ENCODE results near the gene ZNF433. TPM values are rescaled to one million over a fixed set of nuclear protein-coding genes. Genes with fewer than 3 reads are reported as not detected.

The ZNF433 gene
- total RNA-seq, 2 experiments from 2014 or later = 1.2 to 1.5 TPM

DNA sequence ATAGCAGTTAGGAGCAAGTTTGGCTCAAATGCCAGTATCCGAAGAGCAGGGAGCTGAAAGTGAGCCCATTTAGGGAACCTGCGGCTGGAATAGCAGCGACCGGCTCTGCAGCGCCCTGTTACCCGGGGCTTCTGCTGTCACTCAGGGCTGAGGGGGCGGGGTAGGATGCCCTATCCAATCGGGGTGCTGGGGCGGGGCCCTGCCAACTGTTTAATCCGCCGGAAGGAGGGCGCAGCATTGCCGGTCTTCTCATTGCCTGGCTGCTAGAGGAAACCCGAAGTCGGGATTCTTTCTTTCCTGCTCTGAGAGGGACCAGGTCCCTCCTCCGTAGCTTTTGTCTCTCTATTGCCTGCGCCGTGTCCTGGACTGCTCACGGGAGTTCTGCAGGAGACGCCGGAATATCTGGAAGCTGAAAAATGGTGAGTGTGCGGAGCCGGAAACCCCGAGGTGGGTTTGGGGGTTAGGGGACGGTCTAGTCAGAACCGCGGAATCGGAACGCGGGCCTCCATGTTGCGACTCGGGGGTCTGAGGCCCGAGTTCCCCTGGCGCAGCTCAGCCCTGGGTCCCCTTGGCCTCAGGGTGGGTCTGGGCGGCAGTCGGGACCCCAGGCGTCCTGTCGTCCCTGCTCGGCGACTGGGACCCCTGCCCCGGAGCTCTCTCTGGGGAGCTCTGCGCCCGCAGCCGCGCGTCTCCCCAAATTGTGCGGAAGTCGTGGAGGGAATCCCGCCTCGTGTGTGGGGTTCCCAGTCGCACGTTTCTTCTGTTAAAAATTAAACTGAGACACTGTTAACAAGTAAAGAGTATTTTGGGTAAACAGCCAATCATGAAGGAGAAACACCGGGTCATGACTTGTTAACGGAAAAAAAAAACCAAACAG is 47.8 kb downstream of the ZNF433 start:
- Mint-ChIP-seq H3K27me3 (no peaks in the 10 kb centered on the region), H3K9me3 (ENCODE audit: low read depth) (peaks cover 3% of the 10 kb centered on the region), H3K27ac (peak overlapping the region; percentile 92), H3K4me1 (peaks cover 18% of the 10 kb centered on the region), H3K36me3 (ENCODE audit: low read depth) (peaks cover 8% of the 10 kb centered on the region), H3K4me3 (peak overlapping the region; percentile 86)
- ATAC-seq (peak; percentile 98), DNase-seq (peak; percentile 98)
- intact Hi-C loops (cut with DNase I, micrococcal nuclease) = loop anchor here (1.0 to 5.0 kb wide), 13 partner anchors 13 to 745 kb away; partner anchors contain the start of genes TRIR (in 1 of the 2), ZNF439 (in 1 of the 2), ZNF440 (in 1 of the 2) and ZNF491 (in 1 of the 2)
- ChIA-PET CTCF (interaction anchor here (0.6 to 5.1 kb wide), 16 partner anchors 10 to 1497 kb away, joined by 3 to 44 read pairs (median 4); partner anchors contain the start of genes ZNF20, ZNF491, ZNF700 and ZNF763), POLR2A (interaction anchor here (0.7 to 2.4 kb wide), 4 partner anchors 48 to 1046 kb away, joined by 3 to 18 read pairs (median 6); partner anchors contain the start of genes ZNF433, ZNF491 and ZNF700)

DNA sequence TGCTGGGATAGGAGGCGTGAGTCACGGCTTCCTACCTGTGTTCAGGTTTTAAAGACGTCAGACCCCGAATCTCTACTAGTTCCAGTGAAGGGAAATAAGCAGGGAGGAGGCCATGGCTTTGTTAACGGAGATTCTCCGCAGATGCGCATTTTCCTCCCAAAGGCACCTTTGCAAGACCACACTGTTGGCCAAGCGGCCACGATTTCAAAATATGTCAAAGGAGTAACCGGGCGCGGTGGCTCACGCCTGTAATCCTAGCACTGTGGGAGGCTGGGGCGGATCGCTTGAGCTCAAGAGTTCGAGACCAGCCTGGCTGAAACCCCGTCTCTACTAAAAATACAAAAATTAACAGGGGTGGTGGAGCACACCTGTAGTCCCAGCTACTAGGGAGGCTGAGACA is 48.7 kb downstream of the ZNF433 start:
- POLR2A ChIA-PET = interaction anchor here (0.7 kb wide), 1 partner anchor 154 kb away, joined by 3 read pairs; no protein-coding TSS in a partner anchor
- Mint-ChIP-seq H3K4me3 (peak overlapping the region; percentile 86), H3K4me1 (peaks cover 12% of the 10 kb centered on the region), H3K27me3 (no peaks in the 10 kb centered on the region), H3K36me3 (ENCODE audit: low read depth) (peaks cover 6% of the 10 kb centered on the region), H3K9me3 (ENCODE audit: low read depth) (peaks cover 10% of the 10 kb centered on the region), H3K27ac (no peak overlapping the region)
- CTCF ChIA-PET = interaction anchor here (0.6 to 5.1 kb wide), 6 partner anchors 14 to 188 kb away, joined by 3 to 44 read pairs (median 20); partner anchors contain the start of genes ZNF20, ZNF491, ZNF700 and ZNF763
- ATAC-seq = no peak
- DNase-seq = no peak
- intact Hi-C loops (cut with DNase I, micrococcal nuclease) = loop anchor here in 1 of 2 experiments (1.0 to 5.0 kb wide), 5 partner anchors 71 to 746 kb away; partner anchors contain the start of genes TRIR, ZNF439, ZNF440 and ZNF563

DNA sequence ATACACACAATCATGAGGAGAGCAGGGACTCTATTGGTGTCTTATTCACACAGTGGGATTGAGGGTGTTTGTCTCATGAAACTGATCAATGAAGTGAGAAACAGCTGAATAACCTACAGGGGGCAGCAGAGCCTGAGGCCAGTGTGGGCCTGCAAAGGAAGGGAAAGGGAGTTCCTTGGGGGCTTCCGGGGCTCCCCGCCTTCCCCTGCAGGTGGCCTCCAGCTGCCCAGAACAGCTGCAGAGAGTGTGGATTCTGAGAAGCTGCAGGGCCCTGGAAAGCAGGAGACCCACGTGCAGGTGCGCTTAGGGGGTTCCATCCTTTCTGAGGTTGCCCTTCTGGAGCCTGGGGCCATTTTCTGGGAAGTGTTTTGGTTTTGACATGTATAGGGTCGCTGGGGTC is 50.5 kb downstream of the ZNF433 start:
- Mint-ChIP-seq H3K4me3 (no peak overlapping the region), H3K27me3 (no peaks in the 10 kb centered on the region), H3K4me1 (peaks cover 5% of the 10 kb centered on the region), H3K27ac (no peak overlapping the region), H3K36me3 (ENCODE audit: low read depth) (peaks cover 7% of the 10 kb centered on the region), H3K9me3 (ENCODE audit: low read depth) (peaks cover 20% of the 10 kb centered on the region)
- no peak for ATAC-seq
- ChIA-PET CTCF (interaction anchor here (0.6 to 1.3 kb wide), 5 partner anchors 16 to 155 kb away, joined by 3 to 4 read pairs (median 3); partner anchors contain the start of gene ZNF20), POLR2A (interaction anchor here (0.7 kb wide), 1 partner anchor 107 kb away, joined by 3 read pairs; no protein-coding TSS in a partner anchor)
- intact Hi-C loops (cut with DNase I, micrococcal nuclease) = loop anchor here in 1 of 2 experiments (5.0 kb wide), 3 partner anchors 72 to 747 kb away; partner anchors contain the start of genes TRIR and ZNF440
- peak; percentile 23 for DNase-seq

DNA sequence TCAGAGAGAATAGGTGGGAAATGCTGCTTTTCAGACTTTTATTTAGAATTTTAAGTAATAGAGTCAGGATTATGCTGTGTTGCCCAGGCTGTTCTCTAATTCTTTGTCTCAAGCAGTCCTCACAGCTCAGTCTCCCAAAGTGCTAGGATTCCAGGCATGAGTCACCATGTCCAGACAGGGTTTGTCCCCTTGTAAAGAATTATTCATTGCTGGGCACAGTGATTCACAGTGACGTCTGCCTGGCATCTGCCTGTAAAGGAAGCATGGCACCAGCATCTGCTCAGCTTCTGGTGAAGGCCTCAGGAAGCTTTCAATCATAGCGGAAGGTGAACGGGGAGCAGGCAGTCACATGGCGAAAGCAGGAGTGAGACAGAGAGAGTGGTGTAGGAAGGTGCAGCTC is 53.0 kb downstream of the ZNF433 start:
- H3K36me3 Mint-ChIP-seq (ENCODE audit: low read depth) = peaks cover 31% of the 10 kb centered on the region
- no peak overlapping the region for H3K27ac Mint-ChIP-seq
- intact Hi-C loops (cut with DNase I, micrococcal nuclease) = no loop called here
- DNase-seq (no peak), ATAC-seq (no peak)
- POLR2A ChIA-PET = no interaction called here
- CTCF ChIA-PET = interaction anchor here (0.7 to 1.4 kb wide), 2 partner anchors 14 to 98 kb away, joined by 3 to 4 read pairs; no protein-coding TSS in a partner anchor
- H3K27me3 Mint-ChIP-seq = no peaks in the 10 kb centered on the region
- peaks cover 38% of the 10 kb centered on the region for H3K9me3 Mint-ChIP-seq (ENCODE audit: low read depth)
- peaks cover 2% of the 10 kb centered on the region for H3K4me1 Mint-ChIP-seq
- no peak overlapping the region for H3K4me3 Mint-ChIP-seq

DNA sequence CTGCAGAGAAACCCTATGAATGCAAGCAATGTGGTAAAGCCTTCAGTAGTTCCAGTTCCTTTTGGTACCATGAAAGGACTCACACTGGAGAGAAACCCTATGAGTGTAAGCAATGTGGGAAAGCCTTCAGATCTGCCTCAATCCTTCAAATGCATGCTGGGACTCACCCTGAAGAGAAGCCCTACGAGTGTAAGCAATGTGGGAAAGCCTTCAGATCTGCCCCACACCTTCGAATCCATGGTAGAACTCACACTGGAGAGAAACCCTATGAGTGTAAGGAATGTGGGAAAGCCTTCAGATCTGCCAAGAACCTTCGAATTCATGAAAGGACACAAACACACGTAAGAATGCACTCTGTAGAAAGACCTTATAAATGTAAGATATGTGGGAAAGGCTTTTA is 56.0 kb downstream of the ZNF433 start:
- peaks cover 46% of the 10 kb centered on the region for H3K36me3 Mint-ChIP-seq (ENCODE audit: low read depth)

DNA sequence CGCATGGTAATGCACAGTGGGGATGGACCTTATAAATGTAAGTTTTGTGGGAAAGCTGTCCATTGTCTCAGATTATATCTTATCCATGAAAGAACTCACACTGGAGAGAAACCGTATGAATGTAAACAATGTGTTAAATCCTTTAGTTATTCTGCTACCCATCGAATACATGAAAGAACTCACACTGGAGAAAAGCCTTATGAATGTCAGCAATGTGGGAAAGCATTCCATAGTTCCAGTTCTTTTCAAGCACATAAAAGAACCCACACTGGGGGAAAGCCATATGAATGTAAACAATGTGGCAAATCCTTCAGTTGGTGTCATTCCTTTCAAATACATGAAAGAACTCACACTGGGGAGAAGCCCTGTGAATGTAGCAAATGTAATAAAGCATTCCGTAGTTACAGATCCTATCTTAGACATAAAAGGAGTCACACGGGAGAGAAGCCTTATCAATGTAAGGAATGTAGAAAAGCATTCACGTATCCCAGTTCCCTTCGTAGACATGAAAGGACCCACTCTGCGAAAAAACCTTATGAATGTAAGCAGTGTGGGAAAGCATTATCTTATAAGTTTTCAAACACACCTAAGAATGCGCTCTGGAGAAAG is 56.9 kb downstream of the ZNF433 start:
- intact Hi-C loops (cut with DNase I, micrococcal nuclease) = no loop called here
- ChIA-PET POLR2A (no interaction called here), CTCF (no interaction called here)
- Mint-ChIP-seq H3K27me3 (no peaks in the 10 kb centered on the region), H3K36me3 (ENCODE audit: low read depth) (peaks cover 46% of the 10 kb centered on the region), H3K4me1 (no peaks in the 10 kb centered on the region), H3K9me3 (ENCODE audit: low read depth) (peaks cover 45% of the 10 kb centered on the region), H3K27ac (no peak overlapping the region), H3K4me3 (no peak overlapping the region)
- ATAC-seq = no peak
- no peak for DNase-seq

More for the DNA sequence above, 56.0 kb downstream of the ZNF433 start:
- no peak overlapping the region for H3K27ac Mint-ChIP-seq
- ChIA-PET POLR2A (no interaction called here), CTCF (no interaction called here)
- DNase-seq (no peak), ATAC-seq (no peak)
- H3K4me1 Mint-ChIP-seq = no peaks in the 10 kb centered on the region
- H3K9me3 Mint-ChIP-seq (ENCODE audit: low read depth) = peaks cover 45% of the 10 kb centered on the region
- H3K27me3 Mint-ChIP-seq = no peaks in the 10 kb centered on the region
- no peak overlapping the region for H3K4me3 Mint-ChIP-seq
- intact Hi-C loops (cut with DNase I, micrococcal nuclease) = no loop called here

DNA sequence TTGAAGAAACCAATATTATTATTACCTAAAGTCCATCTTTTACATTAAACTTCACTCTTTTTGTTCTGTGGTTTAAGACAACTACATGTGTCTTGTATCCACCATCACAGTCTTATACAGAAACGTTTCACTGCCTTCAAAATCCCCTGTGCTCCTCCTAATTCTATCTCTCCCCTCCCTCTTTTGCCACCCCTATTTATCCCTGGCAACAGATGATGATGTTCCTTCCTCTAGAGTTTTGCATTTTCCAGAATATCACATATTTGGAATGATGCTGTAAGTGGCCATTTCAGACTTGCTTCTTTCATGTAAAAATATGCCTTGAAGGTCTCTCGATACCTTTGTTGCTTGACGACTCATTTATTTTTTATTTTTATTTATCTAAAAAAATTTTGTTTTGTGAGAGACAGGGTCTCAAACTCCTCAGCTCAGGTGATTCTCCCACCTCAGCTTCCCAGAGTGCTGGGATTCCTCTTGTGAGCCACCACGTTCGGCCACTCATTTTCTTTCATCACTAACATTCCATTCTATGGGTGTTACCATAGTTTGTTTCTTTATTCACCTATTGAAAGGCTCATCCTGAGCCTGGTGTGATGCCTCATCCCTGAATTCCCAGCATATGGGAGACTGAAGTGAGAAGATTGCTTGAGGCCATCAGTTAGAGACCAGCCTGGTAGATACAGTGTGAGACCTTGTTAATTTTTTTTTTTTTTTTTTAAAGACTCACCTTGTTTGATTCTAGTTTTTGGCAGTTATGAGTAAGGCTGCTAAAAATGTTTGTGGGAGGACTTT is 62.3 kb downstream of the ZNF433 start:
- Mint-ChIP-seq H3K36me3 (ENCODE audit: low read depth) (peaks cover 22% of the 10 kb centered on the region), H3K9me3 (ENCODE audit: low read depth) (peaks cover 11% of the 10 kb centered on the region), H3K27me3 (no peaks in the 10 kb centered on the region), H3K4me3 (no peak overlapping the region), H3K27ac (no peak overlapping the region), H3K4me1 (no peaks in the 10 kb centered on the region)
- no peak for DNase-seq
- CTCF ChIA-PET = interaction anchor here (0.7 to 1.1 kb wide), 3 partner anchors 9 to 22 kb away, joined by 3 to 6 read pairs (median 3); partner anchors contain the start of gene ZNF763
- intact Hi-C loops (cut with DNase I, micrococcal nuclease) = no loop called here
- POLR2A ChIA-PET = no interaction called here
- no peak for ATAC-seq

DNA sequence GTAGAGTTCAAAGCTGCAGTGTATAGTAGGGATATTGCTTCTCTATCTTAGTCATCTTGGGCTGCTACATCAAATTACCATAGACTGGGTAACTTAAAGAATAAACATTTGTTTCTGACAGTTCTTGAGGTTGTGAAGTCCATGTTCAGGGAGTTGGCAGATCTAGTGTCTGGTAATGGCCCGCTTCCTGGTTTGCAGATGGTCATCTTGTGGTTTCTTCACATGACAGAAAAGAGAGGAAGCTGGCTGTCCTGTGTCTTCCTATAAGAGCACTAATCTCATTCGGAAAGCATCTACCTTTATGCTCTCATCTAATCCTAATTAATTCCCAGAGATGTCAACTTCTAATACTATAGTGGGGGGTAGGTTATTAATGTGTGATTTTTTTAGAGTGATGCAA is 64.4 kb downstream of the ZNF433 start:
- peaks cover 7% of the 10 kb centered on the region for H3K9me3 Mint-ChIP-seq (ENCODE audit: low read depth)
- ChIA-PET POLR2A (no interaction called here), CTCF (no interaction called here)
- H3K36me3 Mint-ChIP-seq (ENCODE audit: low read depth) = peaks cover 6% of the 10 kb centered on the region
- intact Hi-C loops (cut with DNase I, micrococcal nuclease) = no loop called here
- no peak overlapping the region for H3K4me3 Mint-ChIP-seq
- ATAC-seq (no peak), DNase-seq (no peak)
- no peak overlapping the region for H3K27ac Mint-ChIP-seq
- no peaks in the 10 kb centered on the region for H3K4me1 Mint-ChIP-seq
- no peaks in the 10 kb centered on the region for H3K27me3 Mint-ChIP-seq

DNA sequence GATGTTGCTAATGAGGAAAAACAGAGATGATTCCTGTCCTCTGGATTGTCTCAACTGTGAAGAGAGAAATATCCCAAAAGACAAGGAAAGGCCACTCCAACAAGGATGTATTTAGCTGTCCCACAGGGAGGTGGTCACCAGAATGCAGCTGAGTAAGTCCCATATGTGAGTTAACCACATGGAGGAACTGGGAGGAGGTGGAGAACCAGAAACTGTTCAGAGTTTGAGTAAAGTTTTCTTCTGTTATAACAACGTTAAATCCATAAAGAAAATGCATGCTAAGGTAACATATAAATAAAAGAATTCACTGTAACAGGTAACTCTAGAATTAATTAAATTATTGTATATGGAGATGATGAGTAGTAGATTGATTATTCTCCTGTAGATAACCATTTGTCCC is 65.3 kb downstream of the ZNF433 start:
- Mint-ChIP-seq H3K9me3 (ENCODE audit: low read depth) (peaks cover 4% of the 10 kb centered on the region), H3K4me1 (peaks cover 6% of the 10 kb centered on the region), H3K4me3 (no peak overlapping the region), H3K27ac (no peak overlapping the region), H3K36me3 (ENCODE audit: low read depth) (peaks cover 3% of the 10 kb centered on the region), H3K27me3 (no peaks in the 10 kb centered on the region)
- ChIA-PET POLR2A (no interaction called here), CTCF (interaction anchor here (0.7 to 1.3 kb wide), 2 partner anchors 15 to 172 kb away, joined by 3 read pairs; partner anchors contain the start of gene ZNF491)
- intact Hi-C loops (cut with DNase I, micrococcal nuclease) = no loop called here
- no peak for ATAC-seq
- DNase-seq = no peak

DNA sequence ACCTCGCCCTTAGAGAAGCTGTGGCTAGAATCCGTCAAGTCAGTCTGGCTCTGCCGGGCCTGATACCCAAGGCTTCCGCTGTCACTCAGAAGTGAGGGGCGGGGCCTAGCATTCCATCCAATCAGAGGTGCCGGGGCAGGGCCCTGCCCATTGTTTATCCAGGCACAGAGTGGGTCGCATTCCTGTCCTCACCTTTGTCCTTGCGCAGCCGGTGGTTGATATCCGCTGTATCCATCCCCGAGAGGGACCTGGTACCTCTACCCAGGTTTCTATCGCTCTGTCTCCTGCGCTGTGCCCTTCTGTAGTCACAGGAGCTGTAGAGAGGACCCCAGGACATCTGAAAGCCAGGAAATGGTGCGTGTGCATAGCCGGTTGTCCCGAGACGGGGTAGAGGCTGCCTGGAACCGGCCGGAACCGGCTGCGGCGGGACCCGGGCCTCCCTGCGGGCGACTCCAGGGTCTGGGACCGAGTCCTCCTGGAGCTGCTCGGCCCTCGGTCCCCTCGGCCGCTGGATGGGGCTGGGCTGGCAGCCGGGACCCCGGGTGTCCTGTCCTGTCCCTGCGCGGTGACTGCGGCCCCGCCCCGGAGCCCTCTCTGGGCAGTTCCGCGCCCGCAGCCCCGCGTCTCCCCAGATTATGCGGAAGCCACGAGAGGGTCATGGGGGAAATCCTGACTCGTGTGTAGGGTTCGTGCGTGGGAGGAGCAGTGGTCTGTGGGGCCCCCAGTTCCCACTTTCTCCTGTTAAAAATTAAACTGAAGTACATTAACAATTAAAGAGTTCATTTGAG is 70.4 kb downstream of the ZNF433 start, which contains the start of gene ZNF763:
TSS of gene ZNF763 (plus strand) at position 183 of the 788 bp plus-strand sequence. CDS start at position 352, 169 bp downstream.
- DNase-seq (peak; percentile 94), ATAC-seq (peak; percentile 98)
- Mint-ChIP-seq H3K4me3 (peak within 1 kb of the TSS; percentile 84), H3K36me3 (ENCODE audit: low read depth) (no peaks in the 10 kb centered on the region), H3K27ac (peak within 1 kb of the TSS; percentile 73), H3K4me1 (peaks cover 20% of the 10 kb centered on the region), H3K27me3 (no peaks in the 10 kb centered on the region), H3K9me3 (ENCODE audit: low read depth) (no peaks in the 10 kb centered on the region)
- ChIA-PET CTCF (interaction anchor here (0.6 to 3.5 kb wide), 11 partner anchors 9 to 175 kb away, joined by 3 to 40 read pairs (median 6); partner anchors contain the start of genes ZNF20, ZNF491 and ZNF700), POLR2A (interaction anchor here (0.5 kb wide), 1 partner anchor 24 kb away, joined by 3 read pairs; no protein-coding TSS in a partner anchor)
- intact Hi-C loops (cut with DNase I, micrococcal nuclease) = loop anchor here (1.0 kb wide), 9 partner anchors 23 to 176 kb away; partner anchors contain the start of genes ZNF700 (in 2 of the 2), ZNF20 (in 1 of the 2), ZNF491 (in 1 of the 2) and ZNF878 (in 1 of the 2)

All from activated CD4-positive, alpha-beta T cell treated with anti-CD3 and anti-CD28 coated beads for 36 hours (primary cell).